Prostate gland (tissue), 1 donor: ENCODE results near the gene CHCHD6.

Experiments used
- POLR2A ChIP-seq: fragments of 450-650 bp; IDR thresholded peaks from one replicate; pipeline ENCODE4 v1.6.1; 2016; ENCODE audit warnings: antibody characterized with exemption, mild to moderate bottlenecking
- POLR2AphosphoS5 ChIP-seq: sonication (generic); formaldehyde crosslinking; IDR thresholded peaks from one replicate; pipeline ENCODE4 v1.6.1; 2017; ENCODE audit warnings: antibody characterized with exemption

DNA sequence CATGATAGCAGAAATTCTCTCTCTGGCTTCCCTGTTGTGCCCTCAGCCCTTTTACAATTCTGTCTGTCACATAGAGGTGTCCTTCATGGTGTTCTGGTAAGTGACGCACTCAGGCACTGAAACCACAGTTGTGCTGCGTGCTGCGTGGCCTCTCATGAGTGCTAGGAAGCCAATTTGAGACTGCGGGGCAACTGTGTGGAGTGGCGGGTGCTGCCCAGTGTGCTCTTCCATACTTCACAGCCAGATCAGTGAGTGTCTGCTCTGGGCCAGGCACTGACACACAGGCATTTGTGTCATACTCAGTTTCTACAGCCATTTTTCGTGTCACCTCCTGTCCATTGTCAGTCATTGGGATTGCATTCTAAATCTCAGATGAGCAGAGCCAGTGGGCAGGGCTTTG lies 145.7 kb downstream of the CHCHD6 start:
- TF ChIP-seq POLR2AphosphoS5 (no peak), POLR2A (no peak)
